Uterus (tissue), 4 donors: ENCODE results near the gene LDLRAD4. TPM values are rescaled to one million over a fixed set of nuclear protein-coding genes. Genes with fewer than 3 reads are reported as not detected.
"Not testable (repeated sequence)": the region's sequence is repeated elsewhere in the genome, so short reads cannot be mapped to it uniquely, and the experiment has no call there.

ENCODE experiments used
- DNase-seq, 2 donors: peaks; one replicate each; pipeline ENCODE4 v3.0.0-alpha.2; 2019 to 2020
- H3K27ac ChIP-seq, 2 donors: fragments of 200-600 bp; sonication (generic); 1 replicate in 1 of 2; 2 replicates in 1 of 2; pipeline ENCODE4 v1.5.1; 2016 to 2018
- H3K27me3 ChIP-seq, 2 donors: fragments of 200-600 bp; sonication (generic); one replicate each; pipeline ENCODE4 v1.5.1; 2018 to 2019; ENCODE audit warnings: control low read depth in 1 of 2
- H3K36me3 ChIP-seq, 2 donors: fragments of 200-600 bp; sonication (generic); one replicate each; pipeline ENCODE4 v1.5.1; 2019; ENCODE audit warnings: control low read depth in 1 of 2
- H3K4me1 ChIP-seq, 2 donors: fragments of 200-600 bp; sonication (generic); one replicate each; pipeline ENCODE4 v1.5.1; 2018 to 2019; ENCODE audit warnings: control low read depth in 1 of 2
- H3K4me3 ChIP-seq, 2 donors: fragments of 200-600 bp; sonication (generic); 1 replicate in 1 of 2; 2 replicates in 1 of 2; pipeline ENCODE4 v1.5.1; 2018 to 2019; ENCODE audit warnings: mild to moderate bottlenecking in 1 of 2
- H3K9me3 ChIP-seq, 2 donors: fragments of 200-600 bp; sonication (generic); one replicate each; pipeline ENCODE4 v1.5.1; 2019; ENCODE audit warnings: control low read depth in 1 of 2
- POLR2A ChIP-seq, 2 donors: fragments of 450-650 bp; IDR thresholded peaks; one replicate each; pipeline ENCODE4 v1.6.1; 2016; ENCODE audit warnings: antibody characterized with exemption in 2 of 2, mild to moderate bottlenecking in 1 of 2, moderate library complexity in 1 of 2
- intact Hi-C: fragments of 100-400 bp; cut with DNase I; formaldehyde crosslinking; loops from one replicate; pipeline ENCODE4 v1.15.1; 2023; ENCODE audit warnings: low total_unique reads
- total RNA-seq, 4 donors: library from RNA; depleted of rRNA in 3 of 4; stranded (reverse); fragments of >200 nt in 3 of 4; gene quantifications; one replicate each; pipeline versions ENCODE4 v1.1.0 to v1.2.4, GENCODE V29; 2014 to 2023
- TF ChIP-seq, protein P1 (sequence below), 4 experiments: fragments of 200-600 bp in 2 of 4; fragments of 450-650 bp in 2 of 4; sonication (generic) in 2 of 4; IDR thresholded peaks; one replicate each; pipeline ENCODE4 v1.5.1; 2016 to 2019; ENCODE audit warnings: antibody characterized with exemption in 4 of 4, mild to moderate bottlenecking in 2 of 4, moderate library complexity in 1 of 4
- donor health status: DM: yes; HTN: yes; CAD: no.

The LDLRAD4 gene
- total RNA-seq, 4 donors from 2014 or later: 23.8 to 82.2 (median 39.3) TPM

DNA sequence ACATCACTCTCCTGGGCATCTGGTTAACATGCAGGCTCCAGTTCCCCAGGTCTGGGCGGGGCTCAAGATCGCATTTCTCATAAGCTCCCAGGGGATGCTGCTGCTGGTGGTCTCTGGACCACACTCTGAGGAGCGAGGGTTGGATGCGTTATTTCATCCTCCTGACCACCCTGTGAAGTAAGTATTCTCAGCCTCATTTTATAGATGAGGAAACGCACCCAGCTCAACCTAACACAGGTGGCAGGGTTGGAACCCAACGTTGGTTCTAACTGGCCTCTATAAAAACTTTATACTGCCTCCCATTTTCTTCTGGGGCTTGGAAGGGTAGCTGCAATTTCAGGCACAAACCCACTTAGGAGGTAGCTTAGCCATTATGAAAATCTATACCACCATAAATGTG lies 387.3 kb downstream of the LDLRAD4 start:
- Histone ChIP-seq H3K4me1 (peaks cover 0 to 4% of the 10 kb centered on the region in 2 donors), H3K27ac (no peak overlapping the region), H3K4me3 (no peak overlapping the region), H3K9me3 (no peaks in the 10 kb centered on the region), H3K27me3 (no peaks in the 10 kb centered on the region), H3K36me3 (no peaks in the 10 kb centered on the region)
- no peak for TF ChIP-seq POLR2A (IDR thresholded peaks at IDR 0.05)
- intact Hi-C loops: no loop called here
- no peak for DNase-seq

DNA sequence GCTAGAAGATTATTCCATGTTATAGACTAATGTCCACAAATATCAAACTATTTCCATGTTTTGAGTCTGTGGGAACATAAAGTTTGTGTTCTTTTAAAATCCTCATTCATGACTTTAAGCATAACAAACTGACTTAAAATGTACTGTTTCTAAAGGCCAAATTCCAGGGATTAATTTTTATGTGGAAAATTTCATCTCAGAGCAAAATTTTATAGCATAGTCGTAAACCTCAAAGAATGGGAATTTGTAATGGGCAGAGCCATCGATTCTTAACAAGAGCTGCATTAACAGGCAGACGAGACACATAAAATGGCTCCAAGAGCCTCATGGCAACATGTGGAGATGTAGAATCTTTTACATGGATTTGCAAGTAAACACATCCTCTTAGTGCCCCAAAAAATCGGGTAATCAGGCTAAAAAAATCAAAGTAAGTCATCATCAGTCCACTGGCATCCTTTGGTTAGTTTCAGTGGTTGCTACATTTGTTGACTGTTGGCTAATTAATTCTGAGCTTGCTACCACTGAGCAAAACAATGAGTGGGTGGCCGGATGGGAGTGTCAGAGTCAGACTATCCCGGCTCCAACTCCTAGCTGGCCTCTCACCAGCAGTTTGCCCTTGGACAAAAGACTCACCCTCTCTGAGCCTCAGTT lies 388.2 kb downstream of the LDLRAD4 start:
- DNase-seq: no peak
- no peak overlapping the region for H3K27ac ChIP-seq
- no peaks in the 10 kb centered on the region for H3K27me3 ChIP-seq
- peaks cover 0 to 4% of the 10 kb centered on the region in 2 donors for H3K4me1 ChIP-seq
- intact Hi-C loops: no loop called here
- H3K4me3 ChIP-seq: no peak overlapping the region
- H3K9me3 ChIP-seq: no peaks in the 10 kb centered on the region
- H3K36me3 ChIP-seq: no peaks in the 10 kb centered on the region
- no peak for TF ChIP-seq POLR2A (IDR thresholded peaks at IDR 0.05)
- TF ChIP-seq, protein P1, sequence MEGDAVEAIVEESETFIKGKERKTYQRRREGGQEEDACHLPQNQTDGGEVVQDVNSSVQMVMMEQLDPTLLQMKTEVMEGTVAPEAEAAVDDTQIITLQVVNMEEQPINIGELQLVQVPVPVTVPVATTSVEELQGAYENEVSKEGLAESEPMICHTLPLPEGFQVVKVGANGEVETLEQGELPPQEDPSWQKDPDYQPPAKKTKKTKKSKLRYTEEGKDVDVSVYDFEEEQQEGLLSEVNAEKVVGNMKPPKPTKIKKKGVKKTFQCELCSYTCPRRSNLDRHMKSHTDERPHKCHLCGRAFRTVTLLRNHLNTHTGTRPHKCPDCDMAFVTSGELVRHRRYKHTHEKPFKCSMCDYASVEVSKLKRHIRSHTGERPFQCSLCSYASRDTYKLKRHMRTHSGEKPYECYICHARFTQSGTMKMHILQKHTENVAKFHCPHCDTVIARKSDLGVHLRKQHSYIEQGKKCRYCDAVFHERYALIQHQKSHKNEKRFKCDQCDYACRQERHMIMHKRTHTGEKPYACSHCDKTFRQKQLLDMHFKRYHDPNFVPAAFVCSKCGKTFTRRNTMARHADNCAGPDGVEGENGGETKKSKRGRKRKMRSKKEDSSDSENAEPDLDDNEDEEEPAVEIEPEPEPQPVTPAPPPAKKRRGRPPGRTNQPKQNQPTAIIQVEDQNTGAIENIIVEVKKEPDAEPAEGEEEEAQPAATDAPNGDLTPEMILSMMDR (IDR thresholded peaks at IDR 0.05): no peak

DNA sequence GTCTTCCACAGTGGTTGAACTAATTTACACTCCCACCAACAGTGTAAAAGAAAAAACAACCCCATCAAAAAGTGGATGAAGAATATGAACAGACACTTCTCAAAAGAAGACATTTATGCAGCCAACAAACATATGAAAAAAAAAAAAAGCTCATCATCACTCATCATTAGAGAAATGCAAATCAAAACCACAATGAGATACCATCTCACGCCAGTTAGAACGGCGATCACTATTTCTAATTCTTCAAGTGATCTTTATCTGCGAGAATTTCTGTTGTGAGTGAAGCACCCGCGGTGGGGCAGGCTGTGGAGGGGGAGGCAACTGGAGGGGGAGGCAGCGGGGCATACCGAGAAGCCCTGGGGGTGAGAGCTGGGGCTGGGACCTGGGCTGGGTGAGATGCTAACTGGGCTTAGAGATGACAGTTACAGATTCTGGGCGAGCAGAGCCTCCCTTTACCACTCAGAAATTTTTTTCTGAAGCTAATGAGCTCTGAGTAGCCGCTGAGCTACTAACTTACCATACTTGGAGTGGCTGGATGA lies 389.5 kb downstream of the LDLRAD4 start:
- not testable (repeated sequence) for H3K9me3 ChIP-seq, H3K4me3 ChIP-seq, DNase-seq

DNA sequence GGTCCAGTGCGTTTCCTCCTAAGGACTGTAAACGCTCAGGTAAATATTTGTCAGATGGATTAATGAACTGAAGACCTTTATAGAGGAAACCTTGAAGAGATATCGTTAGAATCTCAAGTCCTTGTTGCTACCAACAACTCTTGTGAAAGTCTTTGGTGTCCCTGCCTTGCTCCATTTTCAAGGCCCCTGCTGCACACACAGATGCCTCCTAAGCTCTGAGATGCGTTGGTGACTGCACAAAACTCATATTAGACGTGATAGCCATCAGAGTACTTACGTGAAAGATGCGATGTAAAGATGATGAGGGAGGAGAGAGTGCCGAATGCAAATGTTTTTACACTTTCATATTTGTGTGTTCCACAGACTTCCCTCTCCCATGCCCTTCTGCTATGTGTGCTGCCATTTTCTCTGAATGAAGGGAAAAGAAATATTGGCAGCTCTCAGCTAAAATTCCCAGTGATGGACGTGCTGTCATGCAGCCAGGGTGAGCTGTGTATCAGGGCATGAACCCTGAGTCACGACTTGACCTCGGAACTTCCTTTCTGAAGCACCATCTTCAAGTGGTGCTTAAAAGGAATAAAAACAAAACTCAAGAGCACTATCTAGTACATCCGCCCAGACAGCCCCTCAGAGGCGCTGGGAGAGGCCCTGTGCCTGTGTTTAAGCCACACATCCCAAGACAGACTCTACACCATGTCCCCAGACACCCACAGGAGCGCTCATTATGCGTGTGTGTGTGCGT lies 390.4 kb downstream of the LDLRAD4 start:
- Histone ChIP-seq H3K9me3 (no peaks in the 10 kb centered on the region), H3K4me3 (no peak overlapping the region), H3K4me1 (peaks cover 0 to 4% of the 10 kb centered on the region in 2 donors), H3K27me3 (no peaks in the 10 kb centered on the region), H3K36me3 (no peaks in the 10 kb centered on the region), H3K27ac (no peak overlapping the region)
- TF ChIP-seq POLR2A (IDR thresholded peaks at IDR 0.05): no peak
- TF ChIP-seq, protein P1 (IDR thresholded peaks at IDR 0.05): no peak
- intact Hi-C loops: no loop called here
- no peak for DNase-seq

More for the DNA sequence above, 389.5 kb downstream of the LDLRAD4 start:
- H3K36me3 ChIP-seq, H3K4me1 ChIP-seq, intact Hi-C loops, H3K27me3 ChIP-seq, H3K27ac ChIP-seq: not testable (repeated sequence)

DNA sequence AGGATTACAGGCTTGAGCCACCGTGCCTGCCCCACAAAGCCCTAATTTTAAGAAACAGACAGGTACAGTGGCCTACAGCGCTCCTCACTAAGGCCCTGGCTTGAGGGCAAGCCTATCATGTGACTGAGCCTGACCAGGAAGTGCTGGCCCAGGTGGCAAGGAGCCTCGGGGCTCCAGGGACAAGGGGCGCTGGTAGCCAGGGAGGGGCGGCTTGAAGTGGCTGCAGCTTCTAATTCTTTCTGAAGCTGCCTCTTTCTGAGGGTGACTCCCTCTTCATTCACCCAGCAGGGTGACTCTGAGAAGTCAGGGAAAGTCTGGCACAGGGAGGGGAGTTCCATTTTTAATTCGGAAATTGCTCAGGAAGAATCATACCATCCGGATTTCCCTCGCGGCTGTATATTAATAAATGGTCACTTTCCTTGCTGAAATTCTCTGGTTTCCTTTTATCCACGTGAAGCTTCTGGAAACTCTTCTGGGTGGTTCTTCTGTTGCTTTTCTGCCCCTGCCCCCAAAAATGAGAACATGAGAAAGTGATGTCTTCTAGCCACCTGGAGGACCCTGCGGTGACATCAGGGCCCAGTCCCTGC lies 392.1 kb downstream of the LDLRAD4 start:
- peak overlapping the region; percentile 31 to 32 for H3K4me3 ChIP-seq
- TF ChIP-seq POLR2A (IDR thresholded peaks at IDR 0.05): no peak
- TF ChIP-seq, protein P1 (IDR thresholded peaks at IDR 0.05): no peak
- intact Hi-C loops: no loop called here
- peak overlapping the region; percentile 35 to 79 for H3K27ac ChIP-seq
- H3K27me3 ChIP-seq: no peaks in the 10 kb centered on the region
- no peak for DNase-seq
- H3K36me3 ChIP-seq: no peaks in the 10 kb centered on the region
- H3K9me3 ChIP-seq: no peaks in the 10 kb centered on the region
- peaks cover 0 to 4% of the 10 kb centered on the region in 2 donors for H3K4me1 ChIP-seq
